Vagina (tissue), 2 donors: ENCODE data around the gene GAD1.

Experiments
- POLR2A ChIP-seq, 2 donors: fragments of 450-650 bp; IDR thresholded peaks; one replicate each; pipeline ENCODE4 v1.6.1; 2017; ENCODE audit warnings: antibody characterized with exemption in 2 of 2, mild to moderate bottlenecking in 2 of 2, moderate library complexity in 2 of 2
- POLR2AphosphoS5 ChIP-seq, 2 donors: sonication (generic); formaldehyde crosslinking; IDR thresholded peaks; one replicate each; pipeline ENCODE4 v1.9.0; 2017; ENCODE audit warnings: antibody characterized with exemption in 2 of 2, mild to moderate bottlenecking in 2 of 2, low read depth in 1 of 2; ENCODE audit not compliant: insufficient read depth in 1 of 2

GRCh38 chr2:170815311-170815710 is 1.4 kb upstream of the GAD1 start:
- no peak for TF ChIP-seq POLR2AphosphoS5 (IDR thresholded peaks at IDR 0.05; ENCODE audit: insufficient read depth in 1 of 2, low read depth in 1 of 2)
- TF ChIP-seq POLR2A (IDR thresholded peaks at IDR 0.05): no peak
